GM12874 (cell line): ENCODE data around the gene AGO3.

Experiments
- CTCF ChIP-seq: IDR thresholded peaks from 2 replicates; pipeline ENCODE4 v1.5.1; 2011; ENCODE audit warnings: low read depth, mild to moderate bottlenecking, control low read depth, low read length, moderate library complexity; ENCODE audit not compliant: insufficient read depth

Gene AGO3

DNA sequence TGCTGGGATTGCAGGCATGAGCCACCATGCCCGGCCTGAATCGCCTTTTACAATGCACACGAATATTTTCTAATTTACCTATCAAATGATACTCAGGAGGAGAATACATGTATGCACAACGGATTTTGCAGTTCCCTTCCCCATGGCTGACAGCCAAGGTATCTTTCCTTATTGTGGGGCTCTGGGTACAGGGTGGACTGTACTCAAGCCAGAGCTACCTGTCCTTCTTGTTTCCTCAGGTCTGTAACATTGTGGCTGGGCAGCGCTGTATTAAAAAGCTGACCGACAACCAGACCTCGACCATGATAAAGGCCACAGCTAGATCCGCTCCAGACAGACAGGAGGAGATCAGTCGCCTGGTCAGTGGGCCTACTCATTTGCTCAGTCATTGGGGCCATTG, 29.7 kb upstream of the AGO3 start:
- no peak for TF ChIP-seq CTCF

- no peak for TF ChIP-seq CTCF
Observed at GRCh38 chr1:35902671-35903070, 28.2 kb upstream of the AGO3 start.

- no peak for TF ChIP-seq CTCF
Observed at GRCh38 chr1:35914717-35915116, 16.2 kb upstream of the AGO3 start.

- TF ChIP-seq CTCF = no peak
Observed at GRCh38 chr1:35915693-35916092, 15.2 kb upstream of the AGO3 start.

DNA sequence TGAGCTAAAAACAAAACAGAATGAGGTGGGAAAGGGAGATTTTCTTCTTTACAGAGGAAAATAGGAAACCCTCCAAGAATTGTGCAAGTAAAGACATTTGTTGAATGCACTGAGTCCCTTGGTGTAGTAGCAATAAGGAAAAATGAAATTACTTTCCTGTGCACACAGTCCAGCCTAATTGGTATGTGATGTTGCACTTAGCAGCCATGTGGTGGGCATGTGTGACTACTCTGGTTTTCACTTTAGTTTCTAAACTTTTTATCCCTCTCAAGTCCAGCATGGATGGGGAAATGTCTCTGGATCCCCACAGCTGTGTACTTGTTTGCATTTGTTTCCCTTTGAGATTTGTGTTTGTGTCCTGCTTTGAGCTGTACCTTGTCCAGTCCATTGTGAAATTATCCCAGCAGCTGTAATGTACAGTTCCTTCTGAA, 7.1 kb upstream of the AGO3 start:
- TF ChIP-seq CTCF = no peak

GRCh38 chr1:35924838-35925237, 6.1 kb upstream of the AGO3 start:
- no peak for TF ChIP-seq CTCF

- no peak for TF ChIP-seq CTCF
Observed at GRCh38 chr1:35925741-35926140, 5.2 kb upstream of the AGO3 start.

- TF ChIP-seq CTCF = no peak
Observed at GRCh38 chr1:35927472-35927871, 3.4 kb upstream of the AGO3 start.
